WTC11 (cell line): ENCODE measurements around the gene PPIP5K2.

Experiments used
- ATF2 ChIP-seq: sonication (generic); formaldehyde crosslinking; IDR thresholded peaks from 2 replicates; pipeline ENCODE4 v1.8.1; 2022; ENCODE audit warnings: low read depth, missing genetic modification reagents, borderline replicate concordance
- HMGXB4 ChIP-seq: sonication (generic); formaldehyde crosslinking; IDR thresholded peaks from 2 replicates; pipeline ENCODE4 v1.8.1; 2023; ENCODE audit warnings: mild to moderate bottlenecking, moderate library complexity, missing genetic modification reagents
- TF ChIP-seq, protein P1 (sequence below): sonication (generic); formaldehyde crosslinking; IDR thresholded peaks from 2 replicates; pipeline ENCODE4 v1.8.1; 2023; ENCODE audit warnings: mild to moderate bottlenecking, missing genetic modification reagents, moderate library complexity

DNA sequence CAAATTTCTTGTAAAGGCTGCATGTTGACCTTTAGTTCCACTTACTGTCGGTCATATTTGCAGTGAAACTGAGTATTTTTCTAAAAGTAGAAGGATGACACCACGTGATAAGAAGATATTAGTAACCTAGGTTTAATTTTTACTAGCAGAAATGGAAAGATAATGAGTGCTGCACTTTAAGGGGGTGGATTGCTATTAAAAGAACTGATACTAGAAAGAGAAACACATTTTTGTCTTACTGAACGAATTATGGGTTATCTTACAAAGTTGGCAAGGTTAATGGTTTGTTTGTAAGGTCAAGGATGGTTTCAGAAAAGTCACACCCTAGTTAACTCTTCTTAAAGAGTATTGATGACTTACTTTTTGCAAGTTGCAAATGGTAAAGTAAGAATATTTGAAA is 140.8 kb downstream of the PPIP5K2 start:
- TF ChIP-seq HMGXB4 (no peak), ATF2 (no peak)
- TF ChIP-seq, protein P1, sequence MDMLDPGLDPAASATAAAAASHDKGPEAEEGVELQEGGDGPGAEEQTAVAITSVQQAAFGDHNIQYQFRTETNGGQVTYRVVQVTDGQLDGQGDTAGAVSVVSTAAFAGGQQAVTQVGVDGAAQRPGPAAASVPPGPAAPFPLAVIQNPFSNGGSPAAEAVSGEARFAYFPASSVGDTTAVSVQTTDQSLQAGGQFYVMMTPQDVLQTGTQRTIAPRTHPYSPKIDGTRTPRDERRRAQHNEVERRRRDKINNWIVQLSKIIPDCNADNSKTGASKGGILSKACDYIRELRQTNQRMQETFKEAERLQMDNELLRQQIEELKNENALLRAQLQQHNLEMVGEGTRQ (CRISPR knock-in tag): no peak
